HG03196 (cell line): ENCODE data around the gene SMIM1.
"Not testable (repeated sequence)": the region's sequence is repeated elsewhere in the genome, so short reads cannot be mapped to it uniquely, and the experiment has no call there.

ENCODE experiments used
- ATAC-seq: cut with Tn5 transposase; IDR thresholded peaks from one replicate; pipeline ENCODE4 v1.9.1; 2021; ENCODE audit not compliant: unreplicated experiment

SMIM1 gene

GRCh38 chr1:3772715-3773571, at the start of gene SMIM1:
TSS of gene SMIM1 (plus strand) at chr1:3772749. CDS start at chr1:3775374, 2,625 bp downstream.
- ATAC-seq = peak; percentile 24

GRCh38 chr1:3722846-3723245, 49.7 kb upstream of the SMIM1 start:
- ATAC-seq = no peak

- not testable (repeated sequence) for ATAC-seq
Measured at GRCh38 chr1:3724416-3725030, 48.0 kb upstream of the SMIM1 start.

GRCh38 chr1:3725366-3725765, 47.2 kb upstream of the SMIM1 start:
- ATAC-seq = no peak

GRCh38 chr1:3727042-3727824, 45.3 kb upstream of the SMIM1 start:
- ATAC-seq = no peak

GRCh38 chr1:3727825-3728776, 44.4 kb upstream of the SMIM1 start:
- no peak for ATAC-seq

- no peak for ATAC-seq
Measured at GRCh38 chr1:3729594-3730542, 42.7 kb upstream of the SMIM1 start.

GRCh38 chr1:3730543-3731247, 41.9 kb upstream of the SMIM1 start:
- no peak for ATAC-seq

GRCh38 chr1:3731583-3732433, 40.7 kb upstream of the SMIM1 start:
- no peak for ATAC-seq

GRCh38 chr1:3732434-3733093, 40.0 kb upstream of the SMIM1 start:
- no peak for ATAC-seq

GRCh38 chr1:3733094-3733882, 39.3 kb upstream of the SMIM1 start:
- ATAC-seq = no peak

- ATAC-seq = no peak
Measured at GRCh38 chr1:3733883-3734589, 38.5 kb upstream of the SMIM1 start.

GRCh38 chr1:3734602-3735001, 37.9 kb upstream of the SMIM1 start:
- ATAC-seq = no peak

- ATAC-seq = no peak
Measured at GRCh38 chr1:3735027-3735681, 37.4 kb upstream of the SMIM1 start.

GRCh38 chr1:3735688-3736087, 36.9 kb upstream of the SMIM1 start:
- ATAC-seq = no peak
